Lower leg skin (tissue), 4 donors: ENCODE results near the gene GUCY1A1. TPM values are rescaled to one million over a fixed set of nuclear protein-coding genes. Genes with fewer than 3 reads are reported as not detected.

Experiments
- DNase-seq, 2 donors: peaks; one replicate each; pipeline ENCODE4 v3.0.0-alpha.2; 2019; ENCODE audit warnings: low spot score in 2 of 2
- H3K4me3 ChIP-seq: fragments of 200-600 bp; sonication (generic); 2 replicates; pipeline ENCODE4 v1.5.1; 2017; ENCODE audit warnings: mild to moderate bottlenecking, low read depth; ENCODE audit not compliant: poor library complexity, severe bottlenecking
- CTCF ChIP-seq, 3 donors: fragments of 450-650 bp; IDR thresholded peaks; one replicate each; pipeline ENCODE4 v1.5.1; 2016; ENCODE audit warnings: antibody characterized with exemption in 3 of 3, mild to moderate bottlenecking in 3 of 3, moderate library complexity in 2 of 3
- POLR2A ChIP-seq, 2 donors: fragments of 450-650 bp; IDR thresholded peaks; one replicate each; pipeline ENCODE4 v1.6.1; 2016 to 2017; ENCODE audit warnings: antibody characterized with exemption in 2 of 2, mild to moderate bottlenecking in 1 of 2, moderate library complexity in 1 of 2
- WGBS, 2 donors: methylation state at CpG; one replicate each; pipeline ENCODE4 v1.1.5; 2018; 5-methylcytosine and 5-hydroxymethylcytosine counted together
- intact Hi-C: fragments of 100-400 bp; cut with DNase I; formaldehyde crosslinking; loops from one replicate; pipeline ENCODE4 v1.15.0; 2023; ENCODE audit warnings: low total_unique reads
- total RNA-seq, 4 donors: library from RNA; depleted of rRNA; stranded (reverse); fragments of >200 nt; gene quantifications; one replicate each; pipeline ENCODE4 v1.1.0, GENCODE V29; 2016

Gene GUCY1A1
- total RNA-seq, 4 donors from 2014 or later: 1.5 to 12.9 (median 9.2) TPM

GRCh38 chr4:155667222-155667567, 547 bp downstream of the GUCY1A1 start:
- WGBS, 2 donors: 0 to 2% methylated on average over 14 to 25 of the region's 27 CpGs
- intact Hi-C loops: no loop called here
- H3K4me3 ChIP-seq: peak overlapping the region; percentile 53
- peak in 1 of 2 donors; percentile 87 for DNase-seq
- TF ChIP-seq POLR2A (IDR thresholded peaks at IDR 0.05) (no peak), CTCF (IDR thresholded peaks at IDR 0.05) (no peak)

GRCh38 chr4:155667568-155668511, 1.2 kb downstream of the GUCY1A1 start:
- DNase-seq: peak in 1 of 2 donors; percentile 87
- TF ChIP-seq CTCF (IDR thresholded peaks at IDR 0.05): no peak
- TF ChIP-seq POLR2A (IDR thresholded peaks at IDR 0.05): no peak
- intact Hi-C loops: no loop called here
- H3K4me3 ChIP-seq: peak overlapping the region; percentile 53
- 2 to 3% methylated on average over 29 to 45 of the region's 71 CpGs for WGBS, 2 donors

- H3K4me3 ChIP-seq: no peak overlapping the region
- 53 to 62% methylated on average over 9 of the region's 9 CpGs for WGBS, 2 donors
- intact Hi-C loops: no loop called here
- no peak for DNase-seq
- TF ChIP-seq POLR2A (IDR thresholded peaks at IDR 0.05): no peak
- TF ChIP-seq CTCF (IDR thresholded peaks at IDR 0.05): no peak
Measured at GRCh38 chr4:155668707-155669220, 2.1 kb downstream of the GUCY1A1 start.

- no peak overlapping the region for H3K4me3 ChIP-seq
- intact Hi-C loops: no loop called here
- 75 to 79% methylated on average over 2 of the region's 2 CpGs for WGBS, 2 donors
- TF ChIP-seq CTCF (IDR thresholded peaks at IDR 0.05) (no peak), POLR2A (IDR thresholded peaks at IDR 0.05) (no peak)
- DNase-seq: no peak
Measured at GRCh38 chr4:155672342-155672741, 5.7 kb downstream of the GUCY1A1 start.

GRCh38 chr4:155673453-155673979, 6.9 kb downstream of the GUCY1A1 start:
- H3K4me3 ChIP-seq: no peak overlapping the region
- intact Hi-C loops: no loop called here
- TF ChIP-seq CTCF (IDR thresholded peaks at IDR 0.05): no peak
- no peak for TF ChIP-seq POLR2A (IDR thresholded peaks at IDR 0.05)
- DNase-seq: no peak
- 79 to 87% methylated on average over 3 of the region's 3 CpGs for WGBS, 2 donors
